ENCODE data around the gene HSBP1.

HSBP1 gene

GRCh38 chr16:83818276-83818675 lies 10.5 kb downstream of the HSBP1 start:
- Histone ChIP-seq H3K9me3 (no peaks in the 10 kb centered on the region), H3K4me3 (ENCODE audit: low read depth in 1 of 2, low read length in 1 of 2) (no peak overlapping the region), H3K4me1 (ENCODE audit: control insufficient read depth in 1 of 2, insufficient read depth in 1 of 2, low read depth in 1 of 2, low read length in 1 of 2) (no peaks in the 10 kb centered on the region), H3K27me3 (no peaks in the 10 kb centered on the region), H3K36me3 (peaks cover 2% of the 10 kb centered on the region), H3K27ac (no peak overlapping the region)
- TF ChIP-seq CTCF (IDR thresholded peaks at IDR 0.05), result no peak

GRCh38 chr16:83819361-83819760 lies 11.6 kb downstream of the HSBP1 start:
- no peaks in the 10 kb centered on the region for H3K4me1 ChIP-seq (ENCODE audit: control insufficient read depth in 1 of 2, insufficient read depth in 1 of 2, low read depth in 1 of 2, low read length in 1 of 2)
- no peaks in the 10 kb centered on the region for H3K9me3 ChIP-seq
- H3K27ac ChIP-seq, result no peak overlapping the region
- H3K36me3 ChIP-seq, result no peaks in the 10 kb centered on the region
- no peak overlapping the region for H3K4me3 ChIP-seq (ENCODE audit: low read depth in 1 of 2, low read length in 1 of 2)
- no peak for TF ChIP-seq CTCF (IDR thresholded peaks at IDR 0.05)
- H3K27me3 ChIP-seq, result no peaks in the 10 kb centered on the region

GRCh38 chr16:83826146-83826913 lies 18.6 kb downstream of the HSBP1 start:
- H3K4me1 ChIP-seq (ENCODE audit: control insufficient read depth in 1 of 2, insufficient read depth in 1 of 2, low read depth in 1 of 2, low read length in 1 of 2), result peaks cover 0 to 6% of the 10 kb centered on the region in 2 experiments
- no peaks in the 10 kb centered on the region for H3K36me3 ChIP-seq
- no peak overlapping the region for H3K27ac ChIP-seq
- H3K4me3 ChIP-seq (ENCODE audit: low read depth in 1 of 2, low read length in 1 of 2), result no peak overlapping the region
- no peaks in the 10 kb centered on the region for H3K9me3 ChIP-seq
- H3K27me3 ChIP-seq, result no peaks in the 10 kb centered on the region
- TF ChIP-seq CTCF (IDR thresholded peaks at IDR 0.05), result peak; percentile 93

GRCh38 chr16:83830091-83830768 lies 22.5 kb downstream of the HSBP1 start:
- Histone ChIP-seq H3K4me3 (ENCODE audit: low read depth in 1 of 2, low read length in 1 of 2) (no peak overlapping the region), H3K27ac (no peak overlapping the region), H3K4me1 (ENCODE audit: control insufficient read depth in 1 of 2, insufficient read depth in 1 of 2, low read depth in 1 of 2, low read length in 1 of 2) (peaks cover 0 to 6% of the 10 kb centered on the region in 2 experiments), H3K36me3 (no peaks in the 10 kb centered on the region), H3K27me3 (no peaks in the 10 kb centered on the region), H3K9me3 (no peaks in the 10 kb centered on the region)
- no peak for TF ChIP-seq CTCF (IDR thresholded peaks at IDR 0.05)

GRCh38 chr16:83830769-83831455 lies 23.1 kb downstream of the HSBP1 start:
- TF ChIP-seq CTCF (IDR thresholded peaks at IDR 0.05), result no peak
- H3K27me3 ChIP-seq, result no peaks in the 10 kb centered on the region

More at GRCh38 chr16:83830769-83831455, 23.1 kb downstream of the HSBP1 start:
- Histone ChIP-seq H3K4me1 (ENCODE audit: control insufficient read depth in 1 of 2, insufficient read depth in 1 of 2, low read depth in 1 of 2, low read length in 1 of 2) (peaks cover 0 to 7% of the 10 kb centered on the region in 2 experiments), H3K36me3 (no peaks in the 10 kb centered on the region), H3K4me3 (ENCODE audit: low read depth in 1 of 2, low read length in 1 of 2) (no peak overlapping the region), H3K27ac (no peak overlapping the region), H3K9me3 (no peaks in the 10 kb centered on the region)

Measured in neutrophil (primary cell).